Measurements from ENCODE around the gene ADCY2. TPM values are rescaled to one million over a fixed set of nuclear protein-coding genes. Genes with fewer than 3 reads are reported as not detected.

ADCY2 gene
- total RNA-seq, 2 donors from 2014 or later = 5.2 to 17.7 TPM

- intact Hi-C loops (cut with DNase I) = no loop called here
- H3K4me1 ChIP-seq (replicated peaks) = no peaks in the 10 kb centered on the region
- no peaks in the 10 kb centered on the region for H3K27me3 ChIP-seq (replicated peaks; ENCODE audit: insufficient read depth)
- no peaks in the 10 kb centered on the region for H3K9me3 ChIP-seq
- H3K4me3 ChIP-seq = no peak overlapping the region
- no peak for DNase-seq (ENCODE audit: low spot score)
- no peaks in the 10 kb centered on the region for H3K36me3 ChIP-seq
- H3K27ac ChIP-seq = no peak overlapping the region
- TF ChIP-seq POLR2AphosphoS5 (IDR thresholded peaks at IDR 0.05) (no peak), CTCF (IDR thresholded peaks at IDR 0.05) (no peak), POLR2A (IDR thresholded peaks at IDR 0.05) (no peak)
Observed at GRCh38 chr5:7668627-7669026, 272.7 kb downstream of the ADCY2 start.

- Histone ChIP-seq H3K36me3 (no peaks in the 10 kb centered on the region), H3K4me3 (no peak overlapping the region), H3K27ac (no peak overlapping the region), H3K9me3 (no peaks in the 10 kb centered on the region), H3K27me3 (replicated peaks; ENCODE audit: insufficient read depth) (no peaks in the 10 kb centered on the region), H3K4me1 (replicated peaks) (no peaks in the 10 kb centered on the region)
- 83% methylated on average over 7 of the region's 7 CpGs for WGBS
- DNase-seq (ENCODE audit: low spot score) = no peak
- TF ChIP-seq CTCF (IDR thresholded peaks at IDR 0.05) (no peak), POLR2A (IDR thresholded peaks at IDR 0.05) (no peak), POLR2AphosphoS5 (IDR thresholded peaks at IDR 0.05) (no peak)
- intact Hi-C loops (cut with DNase I) = no loop called here
Observed at GRCh38 chr5:7671381-7671993, 275.5 kb downstream of the ADCY2 start.

GRCh38 chr5:7673658-7674057 is 277.7 kb downstream of the ADCY2 start:
- WGBS = 98% methylated on average over 7 of the region's 7 CpGs
- no peaks in the 10 kb centered on the region for H3K9me3 ChIP-seq
- intact Hi-C loops (cut with DNase I) = no loop called here
- no peak overlapping the region for H3K27ac ChIP-seq
- no peak for DNase-seq (ENCODE audit: low spot score)
- TF ChIP-seq POLR2AphosphoS5 (IDR thresholded peaks at IDR 0.05) = no peak
- TF ChIP-seq POLR2A (IDR thresholded peaks at IDR 0.05) = no peak
- no peak for TF ChIP-seq CTCF (IDR thresholded peaks at IDR 0.05)
- no peak overlapping the region for H3K4me3 ChIP-seq
- no peaks in the 10 kb centered on the region for H3K36me3 ChIP-seq
- no peaks in the 10 kb centered on the region for H3K4me1 ChIP-seq (replicated peaks)
- H3K27me3 ChIP-seq (replicated peaks; ENCODE audit: insufficient read depth) = no peaks in the 10 kb centered on the region

GRCh38 chr5:7676455-7676854 is 280.5 kb downstream of the ADCY2 start:
- H3K27me3 ChIP-seq (replicated peaks; ENCODE audit: insufficient read depth) = no peaks in the 10 kb centered on the region
- no peaks in the 10 kb centered on the region for H3K4me1 ChIP-seq (replicated peaks)
- no peak overlapping the region for H3K4me3 ChIP-seq
- no peak for TF ChIP-seq POLR2A (IDR thresholded peaks at IDR 0.05)
- 64% methylated on average over 3 of the region's 3 CpGs for WGBS
- intact Hi-C loops (cut with DNase I) = no loop called here
- no peaks in the 10 kb centered on the region for H3K36me3 ChIP-seq
- no peaks in the 10 kb centered on the region for H3K9me3 ChIP-seq
- H3K27ac ChIP-seq = no peak overlapping the region
- DNase-seq (ENCODE audit: low spot score) = no peak

- H3K4me3 ChIP-seq = no peak overlapping the region
- no peaks in the 10 kb centered on the region for H3K9me3 ChIP-seq
- no peak for DNase-seq (ENCODE audit: low spot score)
- intact Hi-C loops (cut with DNase I) = no loop called here
- no peaks in the 10 kb centered on the region for H3K4me1 ChIP-seq (replicated peaks)
- no peak for TF ChIP-seq POLR2AphosphoS5 (IDR thresholded peaks at IDR 0.05)
- no peak for TF ChIP-seq CTCF (IDR thresholded peaks at IDR 0.05)
- no peak for TF ChIP-seq POLR2A (IDR thresholded peaks at IDR 0.05)
- H3K36me3 ChIP-seq = no peaks in the 10 kb centered on the region
- WGBS = 54% methylated on average over 4 of the region's 4 CpGs
- no peak overlapping the region for H3K27ac ChIP-seq
- H3K27me3 ChIP-seq (replicated peaks; ENCODE audit: insufficient read depth) = no peaks in the 10 kb centered on the region
Observed at GRCh38 chr5:7678030-7678429, 282.1 kb downstream of the ADCY2 start.

Data from prostate gland (tissue), 2 donors.